Subcutaneous adipose tissue (tissue), 4 donors: ENCODE measurements around the gene ELF5. TPM values are rescaled to one million over a fixed set of nuclear protein-coding genes. Genes with fewer than 3 reads are reported as not detected.

ENCODE experiments used
- CTCF ChIP-seq: fragments of 450-650 bp; IDR thresholded peaks from one replicate; pipeline ENCODE4 v1.5.1; 2016; ENCODE audit warnings: low read depth, mild to moderate bottlenecking, control low read depth, antibody characterized with exemption, moderate library complexity
- total RNA-seq, 4 donors: library from RNA; depleted of rRNA; stranded (reverse); fragments of >200 nt; gene quantifications; one replicate each; pipeline ENCODE4 v1.1.0, GENCODE V29; 2016

ELF5 gene
- total RNA-seq, 4 donors from 2014 or later, result not detected

DNA sequence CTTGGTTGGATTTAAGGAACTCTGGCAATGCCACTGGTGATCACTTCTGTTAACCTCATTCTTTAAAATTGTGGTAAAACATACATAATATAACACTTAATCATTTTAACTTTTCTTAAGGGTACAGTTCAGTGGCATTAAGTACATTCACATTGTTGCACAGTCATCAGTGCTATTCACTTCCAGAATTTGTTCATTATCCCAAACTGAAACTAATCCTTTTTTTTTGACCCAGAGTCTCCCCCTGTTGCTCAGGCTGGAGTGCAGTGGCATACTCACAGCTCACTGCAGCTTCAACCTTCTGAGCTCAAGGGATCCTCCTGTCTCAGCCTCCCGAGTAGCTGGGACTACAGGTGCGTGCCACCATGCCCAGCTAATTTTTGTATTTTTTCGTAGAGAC lies 10.6 kb downstream of the ELF5 start:
- no peak for TF ChIP-seq CTCF

DNA sequence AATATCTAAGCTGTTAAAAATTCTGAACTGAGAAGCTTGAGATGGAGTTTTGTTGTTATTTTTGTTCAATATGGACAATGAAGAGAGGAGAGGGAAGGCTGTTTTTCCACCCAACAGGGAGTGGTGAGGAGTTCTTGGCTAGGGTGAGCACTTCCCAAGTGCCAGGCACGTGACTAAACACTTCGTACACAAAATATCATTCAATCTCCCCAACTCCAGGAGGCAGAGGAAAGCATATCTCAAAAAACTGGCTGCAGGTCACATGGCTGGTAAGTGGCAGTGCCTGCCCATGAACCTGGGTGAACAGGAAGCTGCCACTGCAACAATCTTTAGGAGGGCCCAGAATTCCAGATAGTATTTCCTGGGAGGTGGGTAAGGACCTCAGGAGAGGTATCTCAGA lies 11.6 kb downstream of the ELF5 start:
- no peak for TF ChIP-seq CTCF

GRCh38 chr11:34501500-34501899 lies 12.1 kb downstream of the ELF5 start:
- no peak for TF ChIP-seq CTCF

- no peak for TF ChIP-seq CTCF
These were observed 13.7 kb downstream of the ELF5 start for GRCh38 chr11:34499719-34500500.

- TF ChIP-seq CTCF, result no peak
These were observed 17.7 kb downstream of the ELF5 start for GRCh38 chr11:34495724-34496377.

DNA sequence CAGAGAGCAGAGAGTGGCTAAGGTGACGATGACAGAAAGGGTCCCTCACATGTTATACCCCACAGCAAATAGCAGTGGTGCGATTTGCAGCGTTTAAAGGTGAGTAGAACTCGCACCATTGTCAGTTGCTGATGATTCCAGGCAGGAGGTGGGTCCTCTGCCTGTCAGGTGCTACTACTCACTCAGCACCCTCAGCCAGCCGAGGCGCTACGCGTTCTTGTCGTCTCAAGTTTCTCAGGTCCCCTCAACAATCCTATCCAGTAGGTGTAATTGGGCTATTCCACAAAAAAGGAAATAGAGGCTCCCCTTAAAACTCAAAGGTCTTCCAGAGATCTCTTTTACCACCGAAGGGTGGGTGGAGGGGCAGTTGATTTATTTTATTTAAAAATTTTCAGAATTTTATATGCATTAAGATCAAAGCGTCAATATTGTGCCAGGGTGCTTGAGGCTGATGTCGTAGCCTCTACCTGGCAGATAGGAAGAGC lies 18.3 kb downstream of the ELF5 start:
- no peak for TF ChIP-seq CTCF

DNA sequence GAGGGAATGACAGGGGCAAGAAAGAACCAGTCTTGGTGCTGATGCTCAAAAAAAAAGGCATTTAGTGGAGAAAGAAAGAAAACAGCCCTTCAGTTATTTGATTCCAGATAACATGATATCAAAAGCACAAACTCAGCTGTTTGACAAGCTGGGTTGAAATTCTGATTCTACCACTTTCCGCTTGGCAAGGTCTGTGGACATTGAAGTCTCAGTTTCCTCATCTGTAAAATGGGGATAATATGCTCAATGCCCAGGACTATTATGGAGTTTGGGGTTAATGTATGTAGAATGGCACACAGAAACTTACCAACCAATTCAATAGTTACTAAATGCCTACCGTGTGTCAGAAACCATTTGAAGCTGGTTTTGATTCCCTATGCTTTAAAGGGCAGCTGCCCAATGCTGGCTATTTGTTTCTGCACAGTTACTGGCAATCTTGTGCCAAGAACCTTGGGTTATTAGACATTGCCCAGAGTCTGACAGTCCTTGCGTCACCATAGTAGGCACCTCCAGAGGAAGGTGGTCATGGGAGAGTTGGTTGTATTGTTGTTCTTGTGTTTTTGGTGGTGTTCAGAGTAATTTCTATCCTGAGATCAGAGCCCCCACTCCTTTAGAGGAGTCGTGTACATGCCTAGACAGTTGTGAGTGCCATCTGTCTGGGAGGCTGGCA lies 19.5 kb downstream of the ELF5 start:
- no peak for TF ChIP-seq CTCF
